B cell (primary cell): Measurements from ENCODE around the gene DCAF7.

Experiments
- CTCF ChIP-seq: fragments of 200-600 bp; IDR thresholded peaks from one replicate; pipeline ENCODE4 v1.8.0; 2022; ENCODE audit warnings: antibody characterized with exemption, mild to moderate bottlenecking
- EZH2 ChIP-seq: IDR thresholded peaks from 2 replicates; pipeline ENCODE4 v1.6.1; 2012; ENCODE audit warnings: borderline replicate concordance, low read depth, mild to moderate bottlenecking, moderate library complexity, low read length; ENCODE audit not compliant: insufficient read depth, poor library complexity, severe bottlenecking

- TF ChIP-seq CTCF (no peak), EZH2 (no peak)
Observed at GRCh38 chr17:63546308-63547082, 3.8 kb upstream of the DCAF7 start.
